NOMO-1 treated with DMSO at 0.1 percent for 48 hours (cell line): ENCODE measurements around the gene USP35.
"Not testable (repeated sequence)": the region's sequence is repeated elsewhere in the genome, so short reads cannot be mapped to it uniquely, and the experiment has no call there.

Experiments used
- DNase-seq: peaks from one replicate; lab custom pipeline; 2025; ENCODE audit not compliant: unreplicated experiment; lab: John Stamatoyannopoulos, UW

The USP35 gene

GRCh38 chr11:78230161-78230877 lies 41.6 kb downstream of the USP35 start:
- no peak for DNase-seq

DNA sequence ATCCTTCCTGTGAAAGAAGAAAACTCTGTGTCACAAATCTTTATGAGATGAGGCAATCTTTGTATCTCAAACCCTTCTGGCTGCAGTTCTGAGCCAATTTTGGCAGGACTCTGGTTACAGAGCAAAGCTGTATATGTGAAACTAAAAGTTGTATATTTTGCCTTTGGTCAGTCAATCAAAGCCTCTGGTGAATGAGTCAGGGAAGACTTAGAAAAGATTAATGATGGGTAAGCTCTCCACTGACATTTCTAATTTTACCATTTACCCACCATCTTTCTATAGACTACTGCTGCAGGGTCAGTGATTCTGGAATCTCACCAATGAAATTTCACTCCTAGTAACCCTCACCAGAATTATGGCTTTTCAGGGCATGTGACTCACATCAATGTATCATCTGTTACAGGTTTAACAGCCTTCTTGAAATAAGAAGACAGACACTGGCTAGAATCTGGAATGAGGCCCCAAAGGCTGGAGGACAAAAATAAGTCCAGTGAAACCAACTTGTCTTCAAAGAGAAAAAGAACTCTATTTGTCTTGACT lies 43.3 kb downstream of the USP35 start:
- DNase-seq = no peak

DNA sequence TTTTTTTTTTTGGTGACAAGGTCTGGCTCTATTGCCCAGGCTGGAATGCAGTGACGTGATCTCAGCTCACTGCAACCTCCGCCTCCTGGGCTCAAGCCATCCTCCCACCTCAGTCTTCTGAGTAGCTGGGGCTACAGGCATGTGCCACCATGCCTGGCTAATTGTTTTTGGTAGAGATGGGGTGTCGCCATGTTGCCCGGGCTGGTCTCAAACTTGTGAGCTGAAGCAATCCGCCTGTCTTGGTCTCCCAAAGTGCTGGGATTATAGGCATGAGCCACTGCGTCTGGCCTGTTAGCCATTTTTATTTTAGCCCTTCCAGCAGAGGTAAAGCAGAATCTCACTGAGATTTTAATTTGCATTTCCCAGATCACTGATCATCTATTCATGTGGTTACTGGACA lies 44.3 kb downstream of the USP35 start:
- not testable (repeated sequence) for DNase-seq

DNA sequence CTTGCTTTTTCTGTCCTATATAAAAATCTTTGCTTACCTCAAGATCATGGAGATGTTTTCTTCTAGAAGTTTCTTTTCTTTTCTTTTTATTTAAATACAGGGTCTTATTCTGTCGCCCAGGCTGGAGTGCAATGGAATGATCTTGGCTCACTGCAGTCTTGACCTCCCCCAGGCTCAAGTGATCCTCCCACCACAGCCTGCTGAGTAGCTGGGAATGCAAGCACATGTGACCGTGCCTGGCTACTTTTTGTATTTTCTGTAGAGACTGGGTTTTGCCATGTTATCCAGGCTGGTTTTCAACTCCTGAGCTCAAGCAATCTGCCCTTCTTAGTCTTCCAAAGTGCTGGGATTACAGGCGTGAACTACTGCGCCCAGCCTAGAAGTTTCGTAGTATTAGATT lies 45.3 kb downstream of the USP35 start:
- DNase-seq = no peak

DNA sequence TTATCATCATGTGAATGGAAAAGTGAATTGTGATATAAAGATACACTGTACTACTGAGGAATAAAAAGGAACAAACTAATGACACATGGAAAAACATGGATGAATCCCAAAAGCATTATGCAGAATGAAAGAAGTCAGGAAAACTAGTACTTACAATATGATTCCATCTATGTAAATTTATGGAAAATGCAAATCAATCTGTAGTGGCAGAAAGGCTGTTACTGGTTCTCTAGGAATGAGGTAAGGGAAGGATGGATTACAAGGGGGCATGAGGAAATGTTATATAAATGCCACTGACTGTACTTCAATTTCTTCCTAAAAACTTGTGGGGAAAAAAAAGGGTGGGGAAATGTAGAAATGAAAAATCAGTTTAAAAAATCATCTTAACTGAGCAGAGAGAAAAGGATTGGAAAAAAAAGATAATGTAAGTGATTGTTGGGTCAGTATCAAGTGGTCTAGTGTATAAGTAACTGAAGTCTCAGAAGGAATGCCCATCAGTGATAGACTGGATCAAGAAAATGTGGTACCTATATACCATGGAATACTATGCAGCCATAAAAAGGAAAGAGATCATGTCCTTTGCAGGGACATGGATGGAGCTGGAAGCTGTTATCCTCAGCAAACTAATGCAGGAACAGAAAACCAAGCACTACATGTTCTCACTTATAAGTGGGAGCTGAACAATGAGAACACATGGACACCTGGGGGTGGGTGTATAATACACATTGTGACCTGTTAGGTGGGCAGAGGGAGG lies 48.8 kb downstream of the USP35 start:
- DNase-seq = no peak

- no peak for DNase-seq
Measured at GRCh38 chr11:78239781-78240180, 51.1 kb downstream of the USP35 start.

GRCh38 chr11:78241475-78241874 lies 52.8 kb downstream of the USP35 start:
- DNase-seq = no peak

DNA sequence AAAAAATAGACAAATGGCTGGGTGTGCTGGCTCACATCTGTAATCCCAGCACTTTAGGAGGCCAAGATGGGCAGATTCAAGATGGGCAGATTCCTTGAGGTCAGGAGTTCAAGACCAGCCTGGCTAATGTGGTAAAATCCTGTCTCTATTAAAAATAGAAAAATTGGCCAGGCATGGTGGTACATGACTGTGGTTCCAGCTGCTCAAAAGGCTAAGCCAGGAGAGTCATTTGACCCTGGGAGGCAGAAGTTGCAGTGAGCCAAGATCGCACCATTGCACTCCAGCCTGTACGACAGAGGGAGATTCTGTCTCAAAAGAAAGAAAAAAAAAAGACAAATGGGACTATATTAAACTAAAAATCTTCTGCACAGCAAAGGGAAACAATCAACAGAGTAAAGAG lies 55.4 kb downstream of the USP35 start:
- DNase-seq = no peak

DNA sequence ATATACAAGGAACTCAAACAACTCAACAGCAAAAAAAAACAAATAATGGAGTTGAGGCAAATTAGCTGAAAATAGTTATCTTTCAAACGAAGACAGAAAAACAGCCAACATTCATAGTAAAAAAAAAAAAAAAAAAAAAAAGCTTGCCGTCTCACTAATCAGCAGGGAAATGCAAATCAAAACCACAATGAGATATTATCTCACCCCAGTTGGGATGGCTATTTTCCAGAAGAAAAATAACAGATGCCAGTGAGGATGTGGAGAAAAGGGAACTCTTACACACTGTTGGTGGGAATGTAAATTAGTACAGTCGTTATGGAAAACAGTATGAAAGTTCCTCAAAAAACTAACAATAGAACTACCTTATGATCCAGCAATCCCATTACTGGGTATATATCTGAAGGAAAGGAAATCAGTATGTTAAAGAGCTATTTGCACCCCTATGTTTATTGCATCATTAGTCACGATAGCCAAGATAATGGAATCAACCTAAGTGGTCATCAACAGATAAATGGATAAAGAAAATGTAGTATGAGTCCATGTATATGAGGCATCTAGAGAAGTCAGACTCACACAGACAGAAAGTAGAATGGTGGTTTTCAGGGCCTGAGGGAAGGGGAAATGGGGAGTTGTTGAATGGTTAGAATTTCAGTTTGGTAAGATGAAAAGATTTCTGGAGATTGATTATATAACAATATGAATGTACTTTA lies 56.0 kb downstream of the USP35 start:
- no peak for DNase-seq

GRCh38 chr11:78248191-78248590 lies 59.5 kb downstream of the USP35 start:
- no peak for DNase-seq

DNA sequence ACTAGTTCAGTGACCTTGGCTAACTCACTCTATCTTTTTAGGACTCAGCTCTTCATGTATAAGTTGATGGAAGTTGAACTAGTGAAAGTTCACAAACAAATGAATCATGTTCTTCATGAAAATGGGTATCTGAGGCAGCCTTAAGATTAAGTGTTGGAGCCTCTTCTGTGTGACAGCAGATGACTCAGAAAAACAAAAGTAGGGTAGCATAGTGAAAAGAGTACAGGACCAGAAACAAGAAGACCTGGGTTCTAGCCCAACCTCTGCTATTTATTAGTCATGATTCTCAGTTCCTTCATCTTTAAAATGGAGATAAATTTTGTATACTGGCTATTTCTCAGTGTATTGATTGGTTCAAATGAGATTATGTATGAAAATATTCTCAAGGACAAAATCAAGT lies 60.2 kb downstream of the USP35 start:
- DNase-seq = no peak

- no peak for DNase-seq
Measured at GRCh38 chr11:78250099-78250498, 61.4 kb downstream of the USP35 start.

DNA sequence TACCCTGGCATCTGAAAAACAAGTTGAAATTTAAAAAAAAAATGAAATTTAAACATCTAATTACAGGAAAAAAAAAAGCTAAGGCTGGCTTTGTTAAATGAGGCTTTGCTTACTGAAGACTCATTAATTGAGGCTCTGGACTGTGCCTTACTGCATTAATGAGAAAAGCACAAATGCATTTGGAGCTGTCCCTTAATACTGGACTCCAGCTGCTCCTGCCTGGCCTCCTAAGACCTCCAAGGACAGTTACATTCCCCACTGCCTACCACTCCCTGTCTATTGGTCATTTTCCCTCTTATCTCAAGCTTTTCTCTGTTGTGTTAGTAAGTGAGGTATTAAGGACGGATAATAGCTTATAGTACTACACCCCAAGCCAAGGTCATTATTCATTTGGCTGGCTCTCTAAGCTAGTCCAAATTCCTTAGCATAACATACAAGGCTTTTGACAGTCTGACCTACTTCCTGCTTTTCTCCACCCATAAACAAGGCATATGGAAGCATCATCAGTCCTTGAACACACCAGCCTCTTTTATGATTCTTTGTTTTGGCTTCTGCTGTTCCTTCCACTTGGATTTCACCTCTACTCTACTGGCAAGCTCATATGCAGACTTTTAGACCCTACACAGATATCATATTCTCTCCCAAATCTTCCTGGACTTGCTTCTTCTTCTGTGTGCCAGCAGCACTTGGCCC lies 62.5 kb downstream of the USP35 start:
- no peak for DNase-seq

- DNase-seq = no peak
Measured at GRCh38 chr11:78253797-78254196, 65.1 kb downstream of the USP35 start.

DNA sequence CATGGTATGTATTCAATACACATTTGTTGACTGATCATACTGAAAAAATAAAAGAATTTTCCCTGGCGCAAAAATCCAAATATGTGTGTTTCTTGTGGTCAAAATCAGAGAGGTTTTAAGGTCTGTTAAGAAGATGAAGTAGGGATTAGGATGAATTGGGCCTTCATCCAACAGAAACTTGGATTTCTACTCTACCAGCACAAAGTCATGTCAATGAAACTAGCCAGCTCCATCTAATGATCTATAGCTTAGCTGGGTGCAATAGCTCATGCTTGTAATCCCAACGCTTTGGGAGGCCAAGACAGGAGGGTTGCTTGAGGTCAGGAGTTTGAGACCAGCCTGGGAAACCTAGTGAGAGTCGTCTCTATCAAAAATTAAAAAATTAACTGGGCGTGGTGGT lies 65.5 kb downstream of the USP35 start:
- no peak for DNase-seq

- no peak for DNase-seq
Measured at GRCh38 chr11:78255919-78256318, 67.2 kb downstream of the USP35 start.

- DNase-seq = no peak
Measured at GRCh38 chr11:78256962-78257361, 68.2 kb downstream of the USP35 start.

DNA sequence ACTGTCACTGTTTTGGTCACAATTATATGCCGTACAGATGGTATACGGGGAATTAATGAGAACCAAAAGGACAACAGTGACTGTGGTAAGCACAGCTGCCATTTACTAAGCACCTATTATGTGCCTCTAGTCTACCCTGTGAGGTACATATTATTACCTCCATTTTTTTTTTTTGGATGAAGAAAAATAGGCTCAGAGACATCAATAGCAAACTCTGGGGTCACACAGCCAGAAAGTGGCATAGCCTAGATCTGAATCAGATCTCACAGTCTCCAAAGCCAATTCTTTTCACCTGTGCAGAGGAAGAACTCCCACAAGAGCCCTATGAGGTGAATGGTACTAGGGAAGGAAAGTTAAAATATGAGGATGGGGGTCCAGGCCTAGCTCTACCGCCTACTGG lies 68.9 kb downstream of the USP35 start:
- DNase-seq = no peak

GRCh38 chr11:78259777-78260487 lies 71.2 kb downstream of the USP35 start:
- DNase-seq = no peak

DNA sequence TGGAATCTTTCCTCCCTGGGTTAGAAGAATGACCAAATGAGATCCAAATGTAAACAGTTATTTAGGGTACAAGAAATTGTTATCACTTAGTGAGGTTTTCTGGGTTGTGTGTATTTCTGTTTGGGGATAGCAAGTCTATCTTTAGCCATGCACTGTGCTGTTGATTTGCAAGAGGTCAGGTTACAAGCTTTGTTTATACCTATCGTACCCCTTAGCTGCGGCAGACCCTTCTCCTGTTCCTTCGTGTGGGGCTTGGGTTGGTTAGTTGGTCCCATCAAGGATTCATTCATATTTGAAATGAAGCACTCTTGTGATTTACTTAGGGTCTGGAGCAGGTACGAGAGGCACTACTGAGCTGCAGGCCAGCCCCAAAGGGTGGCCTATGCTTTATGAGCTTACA lies 72.6 kb downstream of the USP35 start:
- no peak for DNase-seq

- DNase-seq = no peak
Measured at GRCh38 chr11:78261828-78262227, 73.1 kb downstream of the USP35 start.
